HepG2 (cell line): ENCODE data around the gene CFAP92. TPM values are rescaled to one million over a fixed set of nuclear protein-coding genes. Genes with fewer than 3 reads are reported as not detected.

Experiments
- ASH2L ChIP-seq: fragments of 300-600, 200-600 bp; sonication (generic); IDR thresholded peaks from 2 replicates; pipeline ENCODE4 v1.7.0; 2017; ENCODE audit warnings: low read depth, mild to moderate bottlenecking, moderate library complexity, mixed read lengths, low read length; ENCODE audit not compliant: insufficient read length
- BCL3 ChIP-seq: sonication (generic); formaldehyde crosslinking; IDR thresholded peaks from 2 replicates; pipeline ENCODE4 v1.5.1; 2020; ENCODE audit warnings: mild to moderate bottlenecking, missing genetic modification reagents, moderate library complexity
- DNMT1 ChIP-seq: sonication (generic); formaldehyde crosslinking; IDR thresholded peaks from 2 replicates; pipeline ENCODE4 v1.5.1; 2020; ENCODE audit warnings: mild to moderate bottlenecking, missing genetic modification reagents
- ELF4 ChIP-seq: sonication (generic); formaldehyde crosslinking; IDR thresholded peaks from 2 replicates; pipeline ENCODE4 v1.5.0; 2020; ENCODE audit warnings: missing genetic modification reagents, mild to moderate bottlenecking, moderate library complexity, borderline replicate concordance
- EP300 ChIP-seq, 3 experiments: sonication (generic) in 1 of 3; formaldehyde crosslinking in 1 of 3; IDR thresholded peaks; 2 replicates each; pipeline versions ENCODE4 v1.5.1 to v1.6.1; 2011 to 2020; ENCODE audit warnings: low read depth in 2 of 3, low read length in 2 of 3, borderline replicate concordance in 1 of 3, improper control_type of control experiment in 1 of 3, mild to moderate bottlenecking in 1 of 3, missing genetic modification reagents in 1 of 3, moderate library complexity in 1 of 3
- FOXA1 ChIP-seq, 2 experiments: fragments of 450-650 bp in 1 of 2; sonication (generic) in 1 of 2; formaldehyde crosslinking in 1 of 2; IDR thresholded peaks; 2 replicates each; pipeline versions ENCODE4 v1.4.0 to v1.6.1; 2016 to 2020; ENCODE audit warnings: missing genetic modification reagents in 1 of 2
- GPN1 ChIP-seq: sonication (generic); formaldehyde crosslinking; IDR thresholded peaks from 2 replicates; pipeline ENCODE4 v1.5.1; 2020; ENCODE audit warnings: missing genetic modification reagents, borderline replicate concordance
- HOXA3 ChIP-seq: sonication (generic); formaldehyde crosslinking; IDR thresholded peaks from 2 replicates; pipeline ENCODE4 v1.5.0; 2020; ENCODE audit warnings: missing genetic modification reagents
- HOXA5 ChIP-seq: sonication (generic); formaldehyde crosslinking; IDR thresholded peaks from 2 replicates; pipeline ENCODE4 v1.4.0; 2020; ENCODE audit warnings: missing genetic modification reagents
- HOXD1 ChIP-seq: sonication (generic); formaldehyde crosslinking; IDR thresholded peaks from 2 replicates; pipeline ENCODE4 v1.5.0; 2020; ENCODE audit warnings: missing genetic modification reagents
- MED1 ChIP-seq: sonication (generic); formaldehyde crosslinking; IDR thresholded peaks from 2 replicates; pipeline ENCODE4 v1.4.0; 2020; ENCODE audit warnings: missing genetic modification reagents
- MEIS1 ChIP-seq: sonication (generic); formaldehyde crosslinking; IDR thresholded peaks from 2 replicates; pipeline ENCODE4 v1.9.0; 2021; ENCODE audit warnings: mild to moderate bottlenecking, missing genetic modification reagents, moderate library complexity, borderline replicate concordance
- RBM39 ChIP-seq: fragments of 200-400 bp; formaldehyde crosslinking; IDR thresholded peaks from one replicate; pipeline ENCODE4 v1.6.1; 2018; ENCODE audit warnings: antibody characterized with exemption, mild to moderate bottlenecking, low read depth, low read length; ENCODE audit not compliant: poor library complexity, severe bottlenecking
- RFX3 ChIP-seq: IDR thresholded peaks from 2 replicates; pipeline ENCODE4 v1.6.1; 2016; ENCODE audit warnings: missing biosample characterization, missing genetic modification reagents
- SPEN ChIP-seq: sonication (generic); formaldehyde crosslinking; IDR thresholded peaks from 2 replicates; pipeline ENCODE4 v1.5.1; 2020; ENCODE audit warnings: low read depth, mild to moderate bottlenecking, missing genetic modification reagents
- SRSF9 ChIP-seq: fragments of 200-400 bp; formaldehyde crosslinking; IDR thresholded peaks from 2 replicates; pipeline ENCODE4 v1.6.1; 2018; ENCODE audit warnings: borderline replicate concordance, mild to moderate bottlenecking, low read depth, low read length; ENCODE audit not compliant: insufficient read depth, poor library complexity, severe bottlenecking
- TEF ChIP-seq: sonication (generic); formaldehyde crosslinking; IDR thresholded peaks from 2 replicates; pipeline ENCODE4 v1.5.0; 2020; ENCODE audit warnings: missing genetic modification reagents
- ZNF572 ChIP-seq: sonication (generic); formaldehyde crosslinking; IDR thresholded peaks from 2 replicates; pipeline ENCODE4 v1.5.1; 2020; ENCODE audit warnings: mild to moderate bottlenecking, missing genetic modification reagents
- ZSCAN25 ChIP-seq: sonication (generic); formaldehyde crosslinking; IDR thresholded peaks from 2 replicates; pipeline ENCODE4 v1.8.0; 2022; ENCODE audit warnings: mild to moderate bottlenecking, missing genetic modification reagents
- polyA plus RNA-seq, 8 experiments: library from polyadenylated mRNA; depleted of rRNA in 3 of 8; stranded (reverse) in 7 of 8; unstranded in 1 of 8; fragments of >200 nt; fragmentation: Illumina TruSeq in 4 of 8; extraction: Trizol in 4 of 8; gene quantifications; 2 replicates each; pipeline versions ENCODE4 v1.2.1 to v1.2.3, GENCODE V29; 2011 to 2016; ENCODE audit warnings: low read depth in 4 of 8, missing spikeins in 1 of 8, mixed read lengths in 1 of 8; ENCODE audit not compliant: insufficient read depth in 1 of 8
- total RNA-seq, 5 experiments: library from RNA; depleted of rRNA; stranded (reverse); fragments of >200 nt; fragmentation: Illumina TruSeq; extraction: Trizol; gene quantifications; 2 replicates each; pipeline ENCODE4 v1.2.3, GENCODE V29; 2016; ENCODE audit warnings: low read depth in 1 of 5
- TF ChIP-seq, protein P1 (sequence below), 2 experiments: sonication (generic) in 1 of 2; formaldehyde crosslinking in 1 of 2; IDR thresholded peaks; 2 replicates each; pipeline versions ENCODE4 v1.6.1 to v1.9.0; 2014 to 2022; ENCODE audit warnings: antibody characterized with exemption in 1 of 2, borderline replicate concordance in 1 of 2, inconsistent platforms in 1 of 2, low read depth in 1 of 2, missing genetic modification reagents in 1 of 2

Gene CFAP92
- total and polyA plus RNA-seq, 2 of the 13 experiments (the other 11 are each of a cell fraction or from before 2014, with no cell fraction given) = 0.18 to 0.46 TPM

DNA sequence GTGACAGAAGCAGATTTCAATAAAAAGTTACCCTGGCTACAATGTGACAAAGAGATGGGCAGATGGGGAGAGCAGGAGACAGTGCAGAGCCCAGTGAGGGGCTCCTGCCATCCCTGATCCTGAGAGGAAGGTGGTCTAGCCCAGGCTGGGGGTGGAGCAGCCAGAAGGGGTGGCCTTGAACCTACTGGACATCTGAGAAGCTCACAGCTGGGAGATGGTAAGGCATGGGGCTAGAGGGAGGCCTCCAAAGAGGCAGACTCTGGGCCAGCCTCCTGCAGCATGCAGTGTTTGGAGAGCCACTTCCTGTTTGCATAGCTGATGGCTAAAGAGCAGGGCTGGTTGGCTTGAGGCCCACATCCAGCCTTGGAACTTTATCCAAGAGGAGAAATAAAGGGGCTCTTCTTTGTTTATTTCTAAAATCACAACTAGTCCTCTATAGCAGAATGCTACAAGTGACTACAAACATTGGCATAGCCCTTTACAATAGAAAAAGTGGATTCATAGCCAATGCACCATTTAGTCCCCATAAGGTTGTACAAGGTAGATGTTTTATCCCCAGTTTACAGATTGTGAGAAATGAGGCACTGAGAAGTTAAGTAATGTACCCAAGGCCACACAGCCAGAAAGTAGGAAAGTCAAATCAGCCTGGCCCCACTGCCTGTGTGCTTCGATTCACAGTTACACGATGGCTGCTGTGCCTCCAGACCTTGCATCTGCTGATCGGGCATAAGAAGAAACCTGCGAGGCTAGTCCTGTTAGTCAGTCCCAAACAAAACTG, 11.8 kb upstream of the CFAP92 start (continued):
- TF ChIP-seq ZSCAN25 (no peak), TEF (CRISPR knock-in tag) (no peak), SRSF9 (no peak), HOXA3 (peak; percentile 38; the same call in 1 of the 2 replicates), RBM39 (no peak), RFX3 (no peak), BCL3 (CRISPR knock-in tag) (no peak), FOXA1 (IDR thresholded peaks at IDR 0.05) (no peak), FOXA1 (CRISPR knock-in tag; IDR thresholded peaks at IDR 0.05) (peak; percentile 68), HOXA5 (no peak), ASH2L (no peak), GPN1 (CRISPR knock-in tag) (no peak), EP300 (IDR thresholded peaks at IDR 0.05; ENCODE audit: low read depth in 2 of 2, low read length in 2 of 2) (peak in 1 of 2 experiments; percentile 24; a peak in 1 of 4 replicates), EP300 (CRISPR knock-in tag; IDR thresholded peaks at IDR 0.05; ENCODE audit: borderline replicate concordance) (no peak; the same call in 1 of the 2 replicates), DNMT1 (CRISPR knock-in tag) (no peak), ZNF572 (CRISPR knock-in tag) (no peak), MED1 (CRISPR knock-in tag) (0 out of 2 replicates have a peak, but pooled peaks have one; percentile 26), HOXD1 (no peak), MEIS1 (CRISPR knock-in tag) (no peak), SPEN (CRISPR knock-in tag) (no peak), ELF4 (CRISPR knock-in tag) (0 out of 2 replicates have a peak, but pooled peaks have one; percentile 42)
- TF ChIP-seq, protein P1, sequence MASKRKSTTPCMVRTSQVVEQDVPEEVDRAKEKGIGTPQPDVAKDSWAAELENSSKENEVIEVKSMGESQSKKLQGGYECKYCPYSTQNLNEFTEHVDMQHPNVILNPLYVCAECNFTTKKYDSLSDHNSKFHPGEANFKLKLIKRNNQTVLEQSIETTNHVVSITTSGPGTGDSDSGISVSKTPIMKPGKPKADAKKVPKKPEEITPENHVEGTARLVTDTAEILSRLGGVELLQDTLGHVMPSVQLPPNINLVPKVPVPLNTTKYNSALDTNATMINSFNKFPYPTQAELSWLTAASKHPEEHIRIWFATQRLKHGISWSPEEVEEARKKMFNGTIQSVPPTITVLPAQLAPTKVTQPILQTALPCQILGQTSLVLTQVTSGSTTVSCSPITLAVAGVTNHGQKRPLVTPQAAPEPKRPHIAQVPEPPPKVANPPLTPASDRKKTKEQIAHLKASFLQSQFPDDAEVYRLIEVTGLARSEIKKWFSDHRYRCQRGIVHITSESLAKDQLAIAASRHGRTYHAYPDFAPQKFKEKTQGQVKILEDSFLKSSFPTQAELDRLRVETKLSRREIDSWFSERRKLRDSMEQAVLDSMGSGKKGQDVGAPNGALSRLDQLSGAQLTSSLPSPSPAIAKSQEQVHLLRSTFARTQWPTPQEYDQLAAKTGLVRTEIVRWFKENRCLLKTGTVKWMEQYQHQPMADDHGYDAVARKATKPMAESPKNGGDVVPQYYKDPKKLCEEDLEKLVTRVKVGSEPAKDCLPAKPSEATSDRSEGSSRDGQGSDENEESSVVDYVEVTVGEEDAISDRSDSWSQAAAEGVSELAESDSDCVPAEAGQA (IDR thresholded peaks at IDR 0.05; ENCODE audit: low read depth) = no peak
- TF ChIP-seq, protein P1 (CRISPR knock-in tag; IDR thresholded peaks at IDR 0.05; ENCODE audit: borderline replicate concordance) = no peak
